HepG2 (cell line): ENCODE results near the gene TACC2. TPM values are rescaled to one million over a fixed set of nuclear protein-coding genes. Genes with fewer than 3 reads are reported as not detected.

Experiments used
- ASH2L ChIP-seq: fragments of 300-600, 200-600 bp; sonication (generic); IDR thresholded peaks from 2 replicates; pipeline ENCODE4 v1.7.0; 2017; ENCODE audit warnings: low read depth, mild to moderate bottlenecking, moderate library complexity, mixed read lengths, low read length; ENCODE audit not compliant: insufficient read length
- BCL6 ChIP-seq: IDR thresholded peaks from 2 replicates; pipeline ENCODE4 v1.6.1; 2016; ENCODE audit warnings: missing genetic modification reagents, missing compliant biosample characterization
- NCOA2 ChIP-seq: sonication (generic); formaldehyde crosslinking; IDR thresholded peaks from 2 replicates; pipeline ENCODE4 v1.8.0; 2022; ENCODE audit warnings: inconsistent platforms
- NR2F1 ChIP-seq, 2 experiments: fragments of 450-650 bp in 1 of 2; formaldehyde crosslinking in 1 of 2; IDR thresholded peaks; 2 replicates each; pipeline versions ENCODE4 v1.5.0 to v1.6.1; 2016 to 2020; ENCODE audit warnings: mild to moderate bottlenecking in 1 of 2, missing compliant biosample characterization in 1 of 2, missing genetic modification reagents in 1 of 2, moderate library complexity in 1 of 2
- RAD51 ChIP-seq: fragments of 450-650 bp; IDR thresholded peaks from 2 replicates; pipeline ENCODE4 v1.6.1; 2016; ENCODE audit warnings: borderline replicate concordance
- ZBTB38 ChIP-seq: sonication (generic); formaldehyde crosslinking; IDR thresholded peaks from 2 replicates; pipeline ENCODE4 v1.5.1; 2020; ENCODE audit warnings: mild to moderate bottlenecking, missing genetic modification reagents
- ZNF264 ChIP-seq: sonication (generic); formaldehyde crosslinking; IDR thresholded peaks from 2 replicates; pipeline ENCODE4 v1.4.0; 2020; ENCODE audit warnings: missing genetic modification reagents
- ZNF34 ChIP-seq: sonication (generic); formaldehyde crosslinking; IDR thresholded peaks from 2 replicates; pipeline ENCODE4 v1.4.0; 2020; ENCODE audit warnings: mild to moderate bottlenecking, missing genetic modification reagents, borderline replicate concordance
- ZNF878 ChIP-seq: sonication (generic); formaldehyde crosslinking; IDR thresholded peaks from 2 replicates; pipeline ENCODE4 v1.8.1; 2023; ENCODE audit warnings: mild to moderate bottlenecking, missing genetic modification reagents, moderate library complexity
- polyA plus RNA-seq, 8 experiments: library from polyadenylated mRNA; depleted of rRNA in 3 of 8; stranded (reverse) in 7 of 8; unstranded in 1 of 8; fragments of >200 nt; fragmentation: Illumina TruSeq in 4 of 8; extraction: Trizol in 4 of 8; gene quantifications; 2 replicates each; pipeline versions ENCODE4 v1.2.1 to v1.2.3, GENCODE V29; 2011 to 2016; ENCODE audit warnings: low read depth in 4 of 8, missing spikeins in 1 of 8, mixed read lengths in 1 of 8; ENCODE audit not compliant: insufficient read depth in 1 of 8
- total RNA-seq, 5 experiments: library from RNA; depleted of rRNA; stranded (reverse); fragments of >200 nt; fragmentation: Illumina TruSeq; extraction: Trizol; gene quantifications; 2 replicates each; pipeline ENCODE4 v1.2.3, GENCODE V29; 2016; ENCODE audit warnings: low read depth in 1 of 5
- TF ChIP-seq, protein P1 (sequence below): sonication (generic); formaldehyde crosslinking; IDR thresholded peaks from 2 replicates; pipeline ENCODE4 v1.4.0; 2020; ENCODE audit warnings: missing genetic modification reagents, borderline replicate concordance
- TF ChIP-seq, protein P2 (sequence below): IDR thresholded peaks from 2 replicates; pipeline ENCODE4 v1.6.1; 2016
- TF ChIP-seq, protein P3 (sequence below): IDR thresholded peaks from 2 replicates; pipeline ENCODE4 v1.6.1; 2016; ENCODE audit warnings: mild to moderate bottlenecking
- TF ChIP-seq, protein P4 (sequence below): sonication (generic); formaldehyde crosslinking; IDR thresholded peaks from 2 replicates; pipeline ENCODE4 v1.4.0; 2020; ENCODE audit warnings: missing genetic modification reagents, mild to moderate bottlenecking, borderline replicate concordance
- TF ChIP-seq, protein P5 (sequence below): sonication (generic); formaldehyde crosslinking; IDR thresholded peaks from 2 replicates; pipeline ENCODE4 v1.5.1; 2020; ENCODE audit warnings: mild to moderate bottlenecking, moderate library complexity, missing genetic modification reagents

The TACC2 gene
- total and polyA plus RNA-seq, 2 of the 13 experiments (the other 11 are each of a cell fraction or from before 2014, with no cell fraction given) = 11.8 to 16.0 TPM

DNA sequence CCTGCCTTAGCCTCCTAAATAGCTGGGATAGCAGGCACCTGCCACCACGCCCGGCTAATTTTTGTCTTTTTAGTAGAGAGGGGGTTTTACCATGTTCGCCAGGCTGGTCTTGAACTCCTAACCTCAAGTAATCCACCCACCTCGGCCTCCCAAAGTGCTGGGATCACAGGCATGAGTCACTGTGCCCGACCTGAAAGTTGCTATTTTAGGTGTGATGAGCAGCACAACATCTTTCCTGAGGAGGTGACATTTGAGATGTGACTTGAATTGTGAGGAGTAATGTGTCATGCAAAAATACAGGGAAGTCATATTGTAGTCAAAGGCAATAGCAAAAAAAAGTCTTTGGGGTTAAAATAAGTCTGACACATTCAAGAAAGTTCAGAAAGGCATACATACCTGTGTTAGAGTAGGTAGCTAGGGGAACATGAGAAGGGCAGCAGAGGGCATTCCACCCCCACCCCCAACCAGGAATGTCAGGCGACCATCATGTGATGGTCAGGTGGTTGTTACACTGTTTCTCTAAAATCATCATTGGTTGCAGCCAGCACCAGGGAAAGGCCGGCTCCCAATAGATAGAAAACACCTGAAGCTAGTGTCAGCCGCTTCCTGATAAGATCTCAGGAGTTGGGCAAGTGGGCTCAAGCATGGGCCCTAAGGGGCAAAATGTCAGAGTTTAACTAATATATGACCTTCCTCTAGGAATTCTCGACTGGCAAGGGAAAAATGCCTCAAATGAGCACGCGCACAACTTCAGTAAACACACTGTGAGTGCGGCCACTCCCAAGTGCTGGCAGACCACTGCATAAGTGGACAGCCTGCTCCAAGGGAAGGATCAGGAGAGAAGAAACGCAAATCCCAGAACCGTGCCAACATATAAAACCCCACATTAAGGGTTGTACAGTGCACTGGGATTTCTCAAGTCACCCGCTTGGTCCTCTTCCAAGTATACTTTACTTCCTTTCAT, at the start of gene TACC2 (continued):
- TF ChIP-seq, protein P1, sequence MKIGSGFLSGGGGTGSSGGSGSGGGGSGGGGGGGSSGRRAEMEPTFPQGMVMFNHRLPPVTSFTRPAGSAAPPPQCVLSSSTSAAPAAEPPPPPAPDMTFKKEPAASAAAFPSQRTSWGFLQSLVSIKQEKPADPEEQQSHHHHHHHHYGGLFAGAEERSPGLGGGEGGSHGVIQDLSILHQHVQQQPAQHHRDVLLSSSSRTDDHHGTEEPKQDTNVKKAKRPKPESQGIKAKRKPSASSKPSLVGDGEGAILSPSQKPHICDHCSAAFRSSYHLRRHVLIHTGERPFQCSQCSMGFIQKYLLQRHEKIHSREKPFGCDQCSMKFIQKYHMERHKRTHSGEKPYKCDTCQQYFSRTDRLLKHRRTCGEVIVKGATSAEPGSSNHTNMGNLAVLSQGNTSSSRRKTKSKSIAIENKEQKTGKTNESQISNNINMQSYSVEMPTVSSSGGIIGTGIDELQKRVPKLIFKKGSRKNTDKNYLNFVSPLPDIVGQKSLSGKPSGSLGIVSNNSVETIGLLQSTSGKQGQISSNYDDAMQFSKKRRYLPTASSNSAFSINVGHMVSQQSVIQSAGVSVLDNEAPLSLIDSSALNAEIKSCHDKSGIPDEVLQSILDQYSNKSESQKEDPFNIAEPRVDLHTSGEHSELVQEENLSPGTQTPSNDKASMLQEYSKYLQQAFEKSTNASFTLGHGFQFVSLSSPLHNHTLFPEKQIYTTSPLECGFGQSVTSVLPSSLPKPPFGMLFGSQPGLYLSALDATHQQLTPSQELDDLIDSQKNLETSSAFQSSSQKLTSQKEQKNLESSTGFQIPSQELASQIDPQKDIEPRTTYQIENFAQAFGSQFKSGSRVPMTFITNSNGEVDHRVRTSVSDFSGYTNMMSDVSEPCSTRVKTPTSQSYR (CRISPR knock-in tag) = peak; percentile 46; the same call in 1 of the 2 replicates
- TF ChIP-seq ZNF34 (CRISPR knock-in tag) = no peak
- TF ChIP-seq, protein P2, sequence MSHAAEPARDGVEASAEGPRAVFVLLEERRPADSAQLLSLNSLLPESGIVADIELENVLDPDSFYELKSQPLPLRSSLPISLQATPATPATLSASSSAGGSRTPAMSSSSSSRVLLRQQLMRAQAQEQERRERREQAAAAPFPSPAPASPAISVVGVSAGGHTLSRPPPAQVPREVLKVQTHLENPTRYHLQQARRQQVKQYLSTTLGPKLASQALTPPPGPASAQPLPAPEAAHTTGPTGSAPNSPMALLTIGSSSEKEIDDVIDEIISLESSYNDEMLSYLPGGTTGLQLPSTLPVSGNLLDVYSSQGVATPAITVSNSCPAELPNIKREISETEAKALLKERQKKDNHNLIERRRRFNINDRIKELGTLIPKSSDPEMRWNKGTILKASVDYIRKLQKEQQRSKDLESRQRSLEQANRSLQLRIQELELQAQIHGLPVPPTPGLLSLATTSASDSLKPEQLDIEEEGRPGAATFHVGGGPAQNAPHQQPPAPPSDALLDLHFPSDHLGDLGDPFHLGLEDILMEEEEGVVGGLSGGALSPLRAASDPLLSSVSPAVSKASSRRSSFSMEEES (CRISPR knock-in tag) = peak; percentile 82
- TF ChIP-seq ZNF264 (CRISPR knock-in tag) = no peak
- TF ChIP-seq BCL6 (CRISPR knock-in tag) = peak; percentile 83
- peak; percentile 49 for TF ChIP-seq RAD51
- TF ChIP-seq NCOA2 (CRISPR knock-in tag) = 0 out of 2 replicates have a peak, but pooled peaks have one; percentile 10
- TF ChIP-seq ZNF878 = no peak
- TF ChIP-seq, protein P3, sequence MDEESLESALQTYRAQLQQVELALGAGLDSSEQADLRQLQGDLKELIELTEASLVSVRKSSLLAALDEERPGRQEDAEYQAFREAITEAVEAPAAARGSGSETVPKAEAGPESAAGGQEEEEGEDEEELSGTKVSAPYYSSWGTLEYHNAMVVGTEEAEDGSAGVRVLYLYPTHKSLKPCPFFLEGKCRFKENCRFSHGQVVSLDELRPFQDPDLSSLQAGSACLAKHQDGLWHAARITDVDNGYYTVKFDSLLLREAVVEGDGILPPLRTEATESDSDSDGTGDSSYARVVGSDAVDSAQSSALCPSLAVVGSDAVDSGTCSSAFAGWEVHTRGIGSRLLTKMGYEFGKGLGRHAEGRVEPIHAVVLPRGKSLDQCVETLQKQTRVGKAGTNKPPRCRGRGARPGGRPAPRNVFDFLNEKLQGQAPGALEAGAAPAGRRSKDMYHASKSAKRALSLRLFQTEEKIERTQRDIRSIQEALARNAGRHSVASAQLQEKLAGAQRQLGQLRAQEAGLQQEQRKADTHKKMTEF (CRISPR knock-in tag) = 0 out of 2 replicates have a peak, but pooled peaks have one; percentile 13
- TF ChIP-seq ASH2L = peak; percentile 17
- TF ChIP-seq, protein P4, sequence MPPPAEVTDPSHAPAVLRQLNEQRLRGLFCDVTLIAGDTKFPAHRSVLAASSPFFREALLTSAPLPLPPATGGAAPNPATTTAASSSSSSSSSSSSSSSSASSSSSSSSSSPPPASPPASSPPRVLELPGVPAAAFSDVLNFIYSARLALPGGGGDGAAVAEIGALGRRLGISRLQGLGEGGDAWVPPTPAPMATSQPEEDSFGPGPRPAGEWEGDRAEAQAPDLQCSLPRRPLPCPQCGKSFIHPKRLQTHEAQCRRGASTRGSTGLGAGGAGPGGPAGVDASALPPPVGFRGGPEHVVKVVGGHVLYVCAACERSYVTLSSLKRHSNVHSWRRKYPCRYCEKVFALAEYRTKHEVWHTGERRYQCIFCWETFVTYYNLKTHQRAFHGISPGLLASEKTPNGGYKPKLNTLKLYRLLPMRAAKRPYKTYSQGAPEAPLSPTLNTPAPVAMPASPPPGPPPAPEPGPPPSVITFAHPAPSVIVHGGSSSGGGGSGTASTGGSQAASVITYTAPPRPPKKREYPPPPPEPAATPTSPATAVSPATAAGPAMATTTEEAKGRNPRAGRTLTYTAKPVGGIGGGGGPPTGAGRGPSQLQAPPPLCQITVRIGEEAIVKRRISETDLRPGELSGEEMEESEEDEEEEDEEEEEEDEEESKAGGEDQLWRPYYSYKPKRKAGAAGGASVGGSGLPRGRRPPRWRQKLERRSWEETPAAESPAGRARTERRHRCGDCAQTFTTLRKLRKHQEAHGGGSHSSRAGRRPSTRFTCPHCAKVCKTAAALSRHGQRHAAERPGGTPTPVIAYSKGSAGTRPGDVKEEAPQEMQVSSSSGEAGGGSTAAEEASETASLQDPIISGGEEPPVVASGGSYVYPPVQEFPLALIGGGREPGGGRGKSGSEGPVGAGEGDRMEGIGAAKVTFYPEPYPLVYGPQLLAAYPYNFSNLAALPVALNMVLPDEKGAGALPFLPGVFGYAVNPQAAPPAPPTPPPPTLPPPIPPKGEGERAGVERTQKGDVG (CRISPR knock-in tag) = 0 out of 2 replicates have a peak, but pooled peaks have one; percentile 24
- TF ChIP-seq ZBTB38 (CRISPR knock-in tag) = no peak
- TF ChIP-seq NR2F1 (CRISPR knock-in tag; IDR thresholded peaks at IDR 0.05) = peak in 1 of 2 experiments; percentile 52; a peak in 1 of 4 replicates
- TF ChIP-seq, protein P5, sequence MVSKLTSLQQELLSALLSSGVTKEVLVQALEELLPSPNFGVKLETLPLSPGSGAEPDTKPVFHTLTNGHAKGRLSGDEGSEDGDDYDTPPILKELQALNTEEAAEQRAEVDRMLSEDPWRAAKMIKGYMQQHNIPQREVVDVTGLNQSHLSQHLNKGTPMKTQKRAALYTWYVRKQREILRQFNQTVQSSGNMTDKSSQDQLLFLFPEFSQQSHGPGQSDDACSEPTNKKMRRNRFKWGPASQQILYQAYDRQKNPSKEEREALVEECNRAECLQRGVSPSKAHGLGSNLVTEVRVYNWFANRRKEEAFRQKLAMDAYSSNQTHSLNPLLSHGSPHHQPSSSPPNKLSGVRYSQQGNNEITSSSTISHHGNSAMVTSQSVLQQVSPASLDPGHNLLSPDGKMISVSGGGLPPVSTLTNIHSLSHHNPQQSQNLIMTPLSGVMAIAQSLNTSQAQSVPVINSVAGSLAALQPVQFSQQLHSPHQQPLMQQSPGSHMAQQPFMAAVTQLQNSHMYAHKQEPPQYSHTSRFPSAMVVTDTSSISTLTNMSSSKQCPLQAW = 0 out of 2 replicates have a peak, but pooled peaks have one; percentile 13
